GM12864 (cell line): Measurements from ENCODE around the gene CDK14.

Source experiments
- DNase-seq: peaks from one replicate; pipeline ENCODE4 v3.0.0-alpha.2; 2011; ENCODE audit warnings: low read depth
- H3K4me3 ChIP-seq: 2 replicates; pipeline ENCODE4 v1.5.1; 2011; ENCODE audit warnings: mild to moderate bottlenecking, low read depth, low read length, control low read depth
- CTCF ChIP-seq: IDR thresholded peaks from 2 replicates; pipeline ENCODE4 v1.5.1; 2011; ENCODE audit warnings: low read depth, mild to moderate bottlenecking, moderate library complexity, low read length, control low read depth, inconsistent platforms; ENCODE audit errors: missing control alignments

Gene CDK14

GRCh38 chr7:90701021-90701420 lies 104.9 kb downstream of the CDK14 start:
- peak overlapping the region; percentile 36 for H3K4me3 ChIP-seq
- DNase-seq = no peak

GRCh38 chr7:90701771-90702170 lies 105.7 kb downstream of the CDK14 start:
- TF ChIP-seq CTCF = no peak
- no peak for DNase-seq
- no peak overlapping the region for H3K4me3 ChIP-seq

More at GRCh38 chr7:90701021-90701420, 104.9 kb downstream of the CDK14 start:
- TF ChIP-seq CTCF = no peak

GRCh38 chr7:90705391-90706071 lies 109.4 kb downstream of the CDK14 start:
- TF ChIP-seq CTCF = no peak
- no peak overlapping the region for H3K4me3 ChIP-seq

GRCh38 chr7:90706072-90706716 lies 110.1 kb downstream of the CDK14 start:
- no peak for DNase-seq
- H3K4me3 ChIP-seq = no peak overlapping the region
- no peak for TF ChIP-seq CTCF

More at GRCh38 chr7:90705391-90706071, 109.4 kb downstream of the CDK14 start:
- DNase-seq = no peak

- H3K4me3 ChIP-seq = peak overlapping the region; percentile 67; the same call in 1 of the 2 replicates
- peak; percentile 90 for TF ChIP-seq CTCF
- DNase-seq = peak; percentile 68
Measured at GRCh38 chr7:90708841-90709317, 112.8 kb downstream of the CDK14 start.

GRCh38 chr7:90709501-90710465 lies 113.7 kb downstream of the CDK14 start:
- TF ChIP-seq CTCF = no peak
- no peak for DNase-seq
- peak overlapping the region; percentile 67 for H3K4me3 ChIP-seq
